Sigmoid colon (tissue), 7 donors: ENCODE measurements around the gene C1RL. TPM values are rescaled to one million over a fixed set of nuclear protein-coding genes. Genes with fewer than 3 reads are reported as not detected.

Source experiments
- DNase-seq: peaks from one replicate; pipeline ENCODE4 v3.0.0-alpha.2; 2019
- H3K27ac ChIP-seq, 4 donors: fragments of 200-600 bp; sonication (generic); one replicate each; pipeline ENCODE4 v1.5.1; 2016 to 2019; ENCODE audit warnings: mild to moderate bottlenecking in 1 of 4
- H3K27me3 ChIP-seq, 3 donors: fragments of 200-600 bp; sonication (generic); one replicate each; pipeline ENCODE4 v1.5.1; 2019; ENCODE audit warnings: mild to moderate bottlenecking in 1 of 3
- H3K36me3 ChIP-seq, 4 donors: fragments of 200-600 bp; sonication (generic); one replicate each; pipeline ENCODE4 v1.5.1; 2016 to 2019
- H3K4me1 ChIP-seq, 4 donors: fragments of 200-600 bp; sonication (generic); one replicate each; pipeline ENCODE4 v1.5.1; 2017 to 2019
- H3K4me3 ChIP-seq, 4 donors: fragments of 200-600 bp; sonication (generic); one replicate each; pipeline ENCODE4 v1.5.1; 2017 to 2019; ENCODE audit warnings: mild to moderate bottlenecking in 2 of 4, moderate library complexity in 1 of 4
- H3K9me3 ChIP-seq, 4 donors: fragments of 200-600 bp in 3 of 4; sonication (generic) in 3 of 4; one replicate each; pipeline versions ENCODE4 v1.5.1 to v1.6.1; 2013 to 2019
- EP300 ChIP-seq, 4 donors: sonication (generic); formaldehyde crosslinking; IDR thresholded peaks; one replicate each; pipeline ENCODE4 v1.6.1; 2017; ENCODE audit warnings: antibody characterized with exemption in 4 of 4
- POLR2A ChIP-seq, 2 donors: fragments of 450-650 bp; IDR thresholded peaks; one replicate each; pipeline ENCODE4 v1.6.1; 2016; ENCODE audit warnings: antibody characterized with exemption in 2 of 2, mild to moderate bottlenecking in 2 of 2, moderate library complexity in 2 of 2
- POLR2AphosphoS5 ChIP-seq, 4 donors: sonication (generic); formaldehyde crosslinking; IDR thresholded peaks; one replicate each; pipeline ENCODE4 v1.6.1; 2017; ENCODE audit warnings: antibody characterized with exemption in 4 of 4
- WGBS, 2 donors: extraction: QIAGEN DNeasy Blood & Tissue Kit; methylation state at CpG; one replicate each; pipeline ENCODE4 v1.1.7; 2013; 5-methylcytosine and 5-hydroxymethylcytosine counted together
- intact Hi-C: fragments of 100-400 bp; cut with DNase I; formaldehyde crosslinking; loops from one replicate; pipeline ENCODE4 v1.15.1; 2023
- polyA plus RNA-seq, 3 donors: library from polyadenylated mRNA; stranded (reverse); fragments of 200-250 nt; gene quantifications; one replicate each; pipeline ENCODE4 v1.2.3, GENCODE V29; 2013
- total RNA-seq, 4 donors: library from RNA; depleted of rRNA; stranded (reverse); fragments of >200 nt; gene quantifications; one replicate each; pipeline ENCODE4 v1.1.0, GENCODE V29; 2016
- TF ChIP-seq, protein P1 (sequence below), 4 experiments: fragments of 450-650 bp in 3 of 4; fragments of 200-600 bp in 1 of 4; IDR thresholded peaks; one replicate each; pipeline ENCODE4 v1.5.1; 2016 to 2019; ENCODE audit warnings: antibody characterized with exemption in 4 of 4, mild to moderate bottlenecking in 3 of 4, moderate library complexity in 2 of 4
- donor health status: healthy with polysubstance abuse.
- donor health status: Bipolar disorder and iron deficiency.
- donor health status: healthy.

The C1RL gene
- total and polyA plus RNA-seq, 7 donors, result 9.9 to 82.6 (median 45.5) TPM

DNA sequence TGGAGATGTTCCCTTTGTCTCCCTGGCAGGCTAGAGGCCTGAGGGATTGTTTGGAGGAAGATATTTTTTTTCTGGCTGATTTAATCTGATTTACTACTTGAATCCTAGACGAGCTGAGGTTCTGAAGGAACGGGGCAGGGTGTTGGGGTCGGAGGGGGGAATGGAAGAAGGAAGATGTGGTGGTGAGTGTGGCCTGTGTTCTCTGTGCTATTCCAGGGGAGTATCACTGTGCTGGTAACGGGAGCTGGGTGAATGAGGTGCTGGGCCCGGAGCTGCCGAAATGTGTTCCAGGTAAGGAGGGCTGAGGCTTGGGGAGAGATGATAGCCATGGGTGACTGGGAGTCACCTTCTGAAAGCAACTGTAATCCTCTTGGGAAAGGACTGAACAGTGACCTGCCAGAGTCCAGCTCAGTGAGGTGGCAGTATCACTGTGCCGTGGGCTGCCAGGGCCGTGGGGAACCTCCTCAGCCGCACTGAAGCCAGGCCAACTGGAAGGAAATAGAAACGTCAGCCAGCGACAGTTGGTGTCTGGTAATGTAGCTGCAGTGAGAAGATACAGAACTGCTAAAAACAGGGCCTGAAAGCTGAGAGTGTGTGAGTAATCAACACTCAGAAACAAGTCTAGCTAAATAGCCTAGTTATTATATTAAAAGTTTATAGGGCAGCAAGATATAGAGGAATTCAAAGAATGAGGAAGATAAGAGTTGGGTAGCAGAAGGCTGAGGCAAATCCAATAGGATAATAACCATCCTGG is 40.6 kb downstream of the C1RL start:
- TF ChIP-seq POLR2AphosphoS5 (IDR thresholded peaks at IDR 0.05) (peak in 2 of 4 donors; percentile 44 to 58), POLR2A (IDR thresholded peaks at IDR 0.05) (no peak), EP300 (IDR thresholded peaks at IDR 0.05) (no peak)
- TF ChIP-seq, protein P1, sequence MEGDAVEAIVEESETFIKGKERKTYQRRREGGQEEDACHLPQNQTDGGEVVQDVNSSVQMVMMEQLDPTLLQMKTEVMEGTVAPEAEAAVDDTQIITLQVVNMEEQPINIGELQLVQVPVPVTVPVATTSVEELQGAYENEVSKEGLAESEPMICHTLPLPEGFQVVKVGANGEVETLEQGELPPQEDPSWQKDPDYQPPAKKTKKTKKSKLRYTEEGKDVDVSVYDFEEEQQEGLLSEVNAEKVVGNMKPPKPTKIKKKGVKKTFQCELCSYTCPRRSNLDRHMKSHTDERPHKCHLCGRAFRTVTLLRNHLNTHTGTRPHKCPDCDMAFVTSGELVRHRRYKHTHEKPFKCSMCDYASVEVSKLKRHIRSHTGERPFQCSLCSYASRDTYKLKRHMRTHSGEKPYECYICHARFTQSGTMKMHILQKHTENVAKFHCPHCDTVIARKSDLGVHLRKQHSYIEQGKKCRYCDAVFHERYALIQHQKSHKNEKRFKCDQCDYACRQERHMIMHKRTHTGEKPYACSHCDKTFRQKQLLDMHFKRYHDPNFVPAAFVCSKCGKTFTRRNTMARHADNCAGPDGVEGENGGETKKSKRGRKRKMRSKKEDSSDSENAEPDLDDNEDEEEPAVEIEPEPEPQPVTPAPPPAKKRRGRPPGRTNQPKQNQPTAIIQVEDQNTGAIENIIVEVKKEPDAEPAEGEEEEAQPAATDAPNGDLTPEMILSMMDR (IDR thresholded peaks at IDR 0.05), result no peak
- Histone ChIP-seq H3K4me1 (peaks cover 0 to 26% (median 23%) of the 10 kb centered on the region in 4 donors), H3K27me3 (no peaks in the 10 kb centered on the region), H3K4me3 (no peak overlapping the region), H3K36me3 (peaks cover 7 to 64% (median 31%) of the 10 kb centered on the region in 4 donors), H3K27ac (peak overlapping the region in 3 of 4 donors; percentile 70 to 81 (median 78)), H3K9me3 (no peaks in the 10 kb centered on the region)
- WGBS, 2 donors, result 65 to 83% methylated on average over 11 of the region's 11 CpGs
- intact Hi-C loops, result no loop called here
- DNase-seq, result peak; percentile 77

DNA sequence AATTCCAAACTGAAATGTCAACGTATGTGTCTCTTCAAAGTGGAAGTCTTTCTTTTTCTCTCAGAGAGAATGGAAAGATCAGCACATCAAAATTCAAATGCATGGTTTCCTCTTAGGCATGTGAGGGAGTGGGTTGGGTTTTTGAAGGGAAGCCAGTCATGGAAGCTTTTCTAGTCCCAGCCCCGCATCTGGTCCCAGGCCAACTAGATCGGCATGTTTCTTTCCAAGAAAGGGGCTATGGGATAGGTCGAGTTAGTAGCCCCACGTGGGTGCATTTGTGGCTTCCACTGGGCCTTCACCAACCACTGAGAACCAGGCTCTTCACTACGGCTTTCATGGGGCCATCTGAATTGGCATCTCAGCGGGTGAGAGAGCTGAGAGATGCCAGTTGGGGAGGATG is 41.9 kb downstream of the C1RL start:
- 86% methylated on average over 7 of the region's 7 CpGs for WGBS, 2 donors
- Histone ChIP-seq H3K4me1 (peaks cover 0 to 35% (median 30%) of the 10 kb centered on the region in 4 donors), H3K9me3 (no peaks in the 10 kb centered on the region), H3K27ac (peak overlapping the region in 2 of 4 donors; percentile 78 to 81), H3K27me3 (no peaks in the 10 kb centered on the region), H3K4me3 (no peak overlapping the region), H3K36me3 (peaks cover 7 to 72% (median 31%) of the 10 kb centered on the region in 4 donors)
- intact Hi-C loops, result no loop called here
- no peak for TF ChIP-seq POLR2AphosphoS5 (IDR thresholded peaks at IDR 0.05)
- no peak for TF ChIP-seq POLR2A (IDR thresholded peaks at IDR 0.05)
- no peak for TF ChIP-seq EP300 (IDR thresholded peaks at IDR 0.05)
- TF ChIP-seq, protein P1 (IDR thresholded peaks at IDR 0.05), result no peak
- DNase-seq, result no peak

DNA sequence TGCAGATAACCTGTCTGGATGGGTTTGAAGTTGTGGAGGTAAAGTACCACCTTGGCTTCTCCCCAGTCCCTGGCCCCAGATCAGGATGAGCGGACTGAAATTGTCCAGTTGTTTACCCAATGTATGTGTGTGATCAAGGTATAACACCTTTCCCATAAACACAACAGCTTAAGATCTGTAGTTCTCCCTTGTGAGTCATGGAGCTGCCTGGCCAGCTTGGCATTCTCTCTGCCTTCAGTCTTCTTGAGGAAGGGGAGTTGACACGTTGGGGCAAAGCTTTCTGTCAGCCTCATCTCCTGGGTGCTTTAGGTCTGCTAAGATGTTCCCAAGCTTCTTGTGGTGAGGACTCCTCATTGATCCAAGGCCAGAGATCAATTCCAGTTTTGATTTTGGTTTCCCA is 42.4 kb downstream of the C1RL start:
- WGBS, 2 donors, result 77 to 85% methylated on average over 2 of the region's 2 CpGs
- intact Hi-C loops, result no loop called here
- no peak for DNase-seq
- TF ChIP-seq POLR2AphosphoS5 (IDR thresholded peaks at IDR 0.05) (no peak), EP300 (IDR thresholded peaks at IDR 0.05) (no peak), POLR2A (IDR thresholded peaks at IDR 0.05) (no peak)
- TF ChIP-seq, protein P1 (IDR thresholded peaks at IDR 0.05), result no peak
- H3K4me3 ChIP-seq, result no peak overlapping the region
- H3K36me3 ChIP-seq, result peaks cover 7 to 72% (median 31%) of the 10 kb centered on the region in 4 donors
- H3K4me1 ChIP-seq, result peaks cover 0 to 40% (median 35%) of the 10 kb centered on the region in 4 donors
- H3K27me3 ChIP-seq, result no peaks in the 10 kb centered on the region
- H3K27ac ChIP-seq, result no peak overlapping the region
- no peaks in the 10 kb centered on the region for H3K9me3 ChIP-seq

DNA sequence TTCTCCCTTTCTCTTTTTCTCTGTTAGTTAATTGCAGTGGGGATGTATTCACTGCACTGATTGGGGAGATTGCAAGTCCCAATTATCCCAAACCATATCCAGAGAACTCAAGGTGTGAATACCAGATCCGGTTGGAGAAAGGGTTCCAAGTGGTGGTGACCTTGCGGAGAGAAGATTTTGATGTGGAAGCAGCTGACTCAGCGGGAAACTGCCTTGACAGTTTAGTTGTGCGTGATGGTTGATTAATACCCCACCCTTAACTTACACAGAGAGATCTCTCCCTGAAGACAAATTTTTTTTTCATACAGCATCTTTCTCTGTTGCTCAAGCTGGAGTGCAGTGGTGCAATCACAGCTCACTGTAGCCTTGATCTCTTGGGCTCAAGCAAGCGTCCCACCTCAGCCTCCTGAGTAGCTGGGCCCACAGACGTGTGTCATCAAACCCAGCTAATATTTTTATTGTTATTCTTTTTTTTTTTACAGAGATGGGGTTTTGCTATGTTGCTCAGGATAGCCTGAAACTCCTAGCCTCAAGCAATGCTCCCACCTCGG is 43.9 kb downstream of the C1RL start:
- Histone ChIP-seq H3K4me1 (peaks cover 0 to 52% (median 40%) of the 10 kb centered on the region in 4 donors), H3K27ac (no peak overlapping the region), H3K9me3 (no peaks in the 10 kb centered on the region), H3K4me3 (no peak overlapping the region), H3K27me3 (no peaks in the 10 kb centered on the region), H3K36me3 (peaks cover 4 to 63% (median 27%) of the 10 kb centered on the region in 4 donors)
- WGBS, 2 donors, result 90 to 92% methylated on average over 7 of the region's 7 CpGs
- no peak for DNase-seq
- TF ChIP-seq, protein P1 (IDR thresholded peaks at IDR 0.05), result no peak
- TF ChIP-seq POLR2AphosphoS5 (IDR thresholded peaks at IDR 0.05), result no peak
- intact Hi-C loops, result no loop called here
